HG02678 (cell line): ENCODE measurements around the gene BPNT1.

Experiments
- ATAC-seq: cut with Tn5 transposase; IDR thresholded peaks from one replicate; pipeline ENCODE4 v1.9.1; 2021; ENCODE audit warnings: mild to moderate bottlenecking, moderate library complexity; ENCODE audit not compliant: unreplicated experiment

BPNT1 gene

DNA sequence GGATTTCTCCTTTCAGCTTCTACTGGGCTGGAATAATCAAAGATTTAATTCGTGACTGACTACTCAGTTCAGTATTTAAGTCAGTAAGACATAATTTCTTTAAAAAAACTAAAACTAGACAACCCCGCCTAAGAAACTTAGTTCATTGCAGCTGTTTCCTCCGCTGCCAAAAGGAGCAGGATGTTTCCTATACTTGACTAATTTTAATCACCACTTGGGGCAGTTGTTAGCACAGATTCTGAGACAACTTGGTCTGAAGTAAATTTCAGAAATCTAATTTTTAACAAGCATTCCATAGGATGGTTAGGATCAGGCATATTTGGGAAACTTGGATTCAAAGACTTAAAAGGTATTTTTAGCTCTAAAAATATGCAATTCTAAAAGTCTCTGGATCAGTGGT is 77.3 kb downstream of the BPNT1 start:
- ATAC-seq: no peak

DNA sequence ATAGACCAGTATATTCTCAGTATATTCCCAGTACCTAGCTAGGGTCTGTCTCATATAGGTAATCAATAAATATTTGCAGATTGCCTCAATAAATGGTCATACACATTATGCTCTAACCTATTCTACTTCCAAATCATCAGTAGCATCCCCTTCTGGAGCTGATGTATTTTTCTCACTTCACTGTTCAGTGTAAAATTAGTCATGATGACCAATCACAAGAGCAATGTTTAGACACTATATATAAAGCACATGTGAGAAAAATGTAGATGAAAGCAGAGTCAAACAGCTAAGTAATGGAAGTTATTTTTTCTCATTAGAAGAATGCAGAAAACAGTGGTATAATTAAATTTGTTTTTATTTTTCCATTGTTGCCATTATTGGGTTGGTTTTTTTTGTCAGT is 78.0 kb downstream of the BPNT1 start:
- no peak for ATAC-seq
